Transverse colon (tissue), 4 donors: ENCODE measurements around the gene CBX7. TPM values are rescaled to one million over a fixed set of nuclear protein-coding genes. Genes with fewer than 3 reads are reported as not detected.

ENCODE experiments used
- DNase-seq: peaks from one replicate; pipeline ENCODE4 v3.0.0-alpha.2; 2019
- H3K27ac ChIP-seq, 4 donors: fragments of 200-600 bp; sonication (generic); 2 replicates each; pipeline ENCODE4 v1.5.1; 2016 to 2018; ENCODE audit warnings: inconsistent platforms in 4 of 4
- H3K27me3 ChIP-seq: fragments of 200-600 bp; sonication (generic); 2 replicates; pipeline ENCODE4 v1.5.1; 2017; ENCODE audit warnings: inconsistent platforms
- H3K36me3 ChIP-seq, 4 donors: fragments of 200-600 bp; sonication (generic); 2 replicates each; pipeline ENCODE4 v1.5.1; 2017 to 2019; ENCODE audit warnings: inconsistent platforms in 4 of 4
- H3K4me1 ChIP-seq, 4 donors: fragments of 200-600 bp; sonication (generic); 2 replicates each; pipeline ENCODE4 v1.5.1; 2017 to 2020; ENCODE audit warnings: inconsistent platforms in 4 of 4
- H3K4me3 ChIP-seq, 4 donors: fragments of 200-600 bp; sonication (generic); 1 replicate in 1 of 4; 2 replicates in 3 of 4; pipeline versions ENCODE4 v1.5.1 to v1.6.1; 2017 to 2019; ENCODE audit warnings: inconsistent platforms in 4 of 4
- H3K9me3 ChIP-seq, 2 donors: fragments of 200-600 bp; sonication (generic); 2 replicates each; pipeline ENCODE4 v1.5.1; 2017 to 2019; ENCODE audit warnings: inconsistent platforms in 2 of 2
- EP300 ChIP-seq: sonication (generic); formaldehyde crosslinking; IDR thresholded peaks from one replicate; pipeline ENCODE4 v1.6.1; 2017; ENCODE audit warnings: antibody characterized with exemption, low read depth
- POLR2A ChIP-seq: fragments of 450-650 bp; IDR thresholded peaks from one replicate; pipeline ENCODE4 v1.6.1; 2016; ENCODE audit warnings: antibody characterized with exemption, mild to moderate bottlenecking, moderate library complexity
- POLR2AphosphoS5 ChIP-seq, 3 donors: sonication (generic); formaldehyde crosslinking; IDR thresholded peaks; one replicate each; pipeline ENCODE4 v1.6.1; 2016; ENCODE audit warnings: antibody characterized with exemption in 3 of 3
- WGBS, 2 donors: methylation state at CpG; one replicate each; pipeline ENCODE4 v1.1.5; 2018; ENCODE audit warnings: low coverage in 1 of 2; 5-methylcytosine and 5-hydroxymethylcytosine counted together
- in situ Hi-C, 4 donors: fragments of 200-750 bp; cut with MboI; loops; one replicate each; pipeline versions ENCODE4 v1.15.0 to v1.15.1; 2017; ENCODE audit warnings: low sequenced_read_pairs in 3 of 4, low pct_ligation_motif_present in 1 of 4, low pct_unique_long_range_greater_than_20kb in 1 of 4
- intact Hi-C: fragments of 100-400 bp; cut with DNase I; formaldehyde crosslinking; loops from one replicate; pipeline ENCODE4 v1.15.1; 2023; ENCODE audit warnings: low total_unique reads
- total RNA-seq, 4 donors: library from RNA; depleted of rRNA; stranded (reverse); fragments of >200 nt; gene quantifications; one replicate each; pipeline ENCODE4 v1.1.0, GENCODE V29; 2016
- TF ChIP-seq, protein P1 (sequence below), 5 experiments: fragments of 200-600 bp in 3 of 5; fragments of 450-650 bp in 2 of 5; sonication (generic) in 3 of 5; IDR thresholded peaks; 1 replicate in 2 of 5; 2 replicates in 3 of 5; pipeline ENCODE4 v1.5.1; 2016 to 2017; ENCODE audit warnings: antibody characterized with exemption in 5 of 5, inconsistent platforms in 3 of 5, mild to moderate bottlenecking in 2 of 5, moderate library complexity in 1 of 5

The CBX7 gene
- total RNA-seq, 4 donors from 2014 or later, result 15.3 to 129 (median 58.4) TPM

DNA sequence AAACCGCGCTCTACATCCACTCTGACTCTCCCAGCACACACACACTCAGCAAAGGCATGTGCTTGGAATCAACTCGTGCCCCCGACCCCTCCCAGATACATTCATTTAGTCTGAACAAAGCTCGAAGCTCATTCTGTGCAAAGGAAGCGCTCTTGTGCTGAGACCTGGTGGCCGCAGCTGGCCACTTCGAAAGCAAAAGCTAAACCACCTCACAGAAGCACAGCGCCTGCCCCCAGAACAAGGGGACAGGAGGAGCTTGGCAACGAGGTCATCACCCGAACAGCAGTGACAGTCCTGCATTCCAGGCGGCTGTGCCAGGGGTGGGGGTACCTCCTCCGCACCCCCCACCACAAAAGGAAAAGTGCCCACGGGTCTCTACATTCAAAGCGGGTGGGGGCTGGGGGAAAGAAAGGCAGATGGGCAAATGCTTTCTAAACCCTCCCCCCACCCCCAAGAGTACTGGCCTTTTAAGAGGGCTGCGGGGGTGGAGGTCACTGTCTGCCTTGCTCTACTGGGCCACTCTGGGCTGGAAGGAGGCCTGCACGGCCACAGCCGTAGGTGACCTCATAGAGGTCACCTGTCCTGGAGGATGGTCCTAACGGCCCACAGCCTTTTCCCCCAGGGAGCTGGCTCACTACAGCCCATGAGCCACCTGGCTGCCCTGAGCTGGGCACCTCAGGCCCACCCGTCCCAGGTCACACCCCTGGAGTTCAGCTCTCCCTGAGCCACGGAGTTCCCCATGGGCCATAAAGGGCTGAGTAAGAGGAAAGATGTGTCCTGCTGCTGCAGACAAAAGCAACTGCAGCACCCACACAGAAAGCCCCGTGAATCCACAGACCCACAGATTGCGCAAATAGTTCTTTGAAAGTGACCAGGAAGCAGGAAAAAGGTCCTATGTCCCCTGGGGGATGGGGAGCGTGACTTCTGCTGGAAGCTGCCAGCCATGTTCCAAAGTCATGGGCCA is 21.3 kb downstream of the CBX7 start:
- Histone ChIP-seq H3K4me3 (no peak overlapping the region), H3K27me3 (no peaks in the 10 kb centered on the region), H3K4me1 (peaks cover 9 to 29% (median 20%) of the 10 kb centered on the region in 4 donors), H3K36me3 (no peaks in the 10 kb centered on the region), H3K27ac (peak overlapping the region; percentile 30 to 64 (median 48)), H3K9me3 (no peaks in the 10 kb centered on the region)
- in situ Hi-C loops (no loop called here), intact Hi-C loops (loop anchor here (10.0 kb wide), 1 partner anchor 266 kb away; no protein-coding TSS in a partner anchor)
- WGBS, 2 donors, result 54 to 69% methylated on average over 4 to 22 of the region's 24 CpGs
- TF ChIP-seq POLR2AphosphoS5 (IDR thresholded peaks at IDR 0.05) (no peak), EP300 (no peak), POLR2A (no peak)
- TF ChIP-seq, protein P1, sequence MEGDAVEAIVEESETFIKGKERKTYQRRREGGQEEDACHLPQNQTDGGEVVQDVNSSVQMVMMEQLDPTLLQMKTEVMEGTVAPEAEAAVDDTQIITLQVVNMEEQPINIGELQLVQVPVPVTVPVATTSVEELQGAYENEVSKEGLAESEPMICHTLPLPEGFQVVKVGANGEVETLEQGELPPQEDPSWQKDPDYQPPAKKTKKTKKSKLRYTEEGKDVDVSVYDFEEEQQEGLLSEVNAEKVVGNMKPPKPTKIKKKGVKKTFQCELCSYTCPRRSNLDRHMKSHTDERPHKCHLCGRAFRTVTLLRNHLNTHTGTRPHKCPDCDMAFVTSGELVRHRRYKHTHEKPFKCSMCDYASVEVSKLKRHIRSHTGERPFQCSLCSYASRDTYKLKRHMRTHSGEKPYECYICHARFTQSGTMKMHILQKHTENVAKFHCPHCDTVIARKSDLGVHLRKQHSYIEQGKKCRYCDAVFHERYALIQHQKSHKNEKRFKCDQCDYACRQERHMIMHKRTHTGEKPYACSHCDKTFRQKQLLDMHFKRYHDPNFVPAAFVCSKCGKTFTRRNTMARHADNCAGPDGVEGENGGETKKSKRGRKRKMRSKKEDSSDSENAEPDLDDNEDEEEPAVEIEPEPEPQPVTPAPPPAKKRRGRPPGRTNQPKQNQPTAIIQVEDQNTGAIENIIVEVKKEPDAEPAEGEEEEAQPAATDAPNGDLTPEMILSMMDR (IDR thresholded peaks at IDR 0.05), result no peak
- DNase-seq, result no peak

DNA sequence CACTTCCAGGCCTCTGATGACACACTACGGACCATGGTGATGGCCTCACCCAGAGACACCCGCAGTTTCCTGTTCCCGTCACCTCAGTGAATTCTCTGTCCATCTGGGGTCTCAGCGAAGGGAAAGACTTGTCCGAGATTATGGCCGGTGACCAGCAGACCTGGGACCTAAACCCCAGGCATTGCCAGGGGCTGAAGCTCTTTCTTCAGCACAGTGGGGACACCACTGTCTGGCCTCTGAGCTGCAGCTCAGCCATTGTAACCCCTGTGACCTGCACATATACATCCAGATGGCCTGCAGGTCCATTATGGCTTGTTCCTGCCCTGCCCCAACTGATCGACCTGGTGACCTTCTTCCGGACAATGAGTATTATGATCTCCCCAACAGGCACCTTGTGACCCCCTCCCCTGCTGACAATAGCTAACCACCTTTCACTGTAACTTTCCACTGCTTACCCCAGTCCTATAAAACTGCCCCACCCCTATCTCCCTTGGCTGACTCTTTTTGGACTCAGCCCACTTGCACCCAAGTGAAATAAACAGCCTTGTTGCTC is 22.3 kb downstream of the CBX7 start:
- no peaks in the 10 kb centered on the region for H3K9me3 ChIP-seq
- no peak for DNase-seq
- H3K27me3 ChIP-seq, result no peaks in the 10 kb centered on the region
- TF ChIP-seq, protein P1 (IDR thresholded peaks at IDR 0.05), result no peak
- TF ChIP-seq POLR2AphosphoS5 (IDR thresholded peaks at IDR 0.05), result no peak
- no peak for TF ChIP-seq POLR2A
- in situ Hi-C loops (no loop called here), intact Hi-C loops (loop anchor here (10.0 kb wide), 1 partner anchor 265 kb away; no protein-coding TSS in a partner anchor)
- WGBS, 2 donors, result 87 to 88% methylated on average over 3 to 8 of the region's 8 CpGs
- H3K36me3 ChIP-seq, result no peaks in the 10 kb centered on the region
- peaks cover 9 to 29% (median 20%) of the 10 kb centered on the region in 4 donors for H3K4me1 ChIP-seq
- no peak overlapping the region for H3K4me3 ChIP-seq
- H3K27ac ChIP-seq, result peak overlapping the region in 1 of 4 donors; percentile 64

DNA sequence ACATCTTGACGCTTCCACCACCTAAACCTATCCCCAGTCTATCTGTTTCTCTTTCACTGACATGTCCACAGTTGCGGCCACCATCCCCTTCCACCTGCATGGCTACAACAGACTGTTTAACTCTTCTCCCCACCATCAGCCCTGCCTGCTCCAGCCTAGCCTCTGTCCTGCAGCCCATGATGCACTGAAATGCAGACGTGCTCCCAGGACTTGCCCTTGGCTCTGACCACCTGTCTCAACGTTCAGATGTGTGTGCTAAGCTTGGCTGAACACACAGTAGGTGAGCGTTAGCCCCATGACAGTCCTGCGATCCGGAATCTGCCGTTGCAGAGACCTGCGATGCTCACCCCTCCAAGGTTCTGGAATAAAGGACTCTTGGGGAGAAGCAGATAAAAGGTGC is 22.7 kb downstream of the CBX7 start:
- in situ Hi-C loops, result loop anchor here in 2 of 4 donors (10.0 kb wide), 2 partner anchors 125 to 255 kb away; partner anchors contain the start of gene CBX6 (in 1 of the 2)
- intact Hi-C loops, result loop anchor here (10.0 kb wide), 2 partner anchors 125 to 265 kb away; no protein-coding TSS in a partner anchor
- no peak for DNase-seq
- Histone ChIP-seq H3K27me3 (no peaks in the 10 kb centered on the region), H3K36me3 (no peaks in the 10 kb centered on the region), H3K4me3 (no peak overlapping the region), H3K27ac (no peak overlapping the region), H3K9me3 (no peaks in the 10 kb centered on the region), H3K4me1 (peaks cover 9 to 29% (median 18%) of the 10 kb centered on the region in 4 donors)
- TF ChIP-seq, protein P1 (IDR thresholded peaks at IDR 0.05), result no peak
- TF ChIP-seq POLR2AphosphoS5 (IDR thresholded peaks at IDR 0.05), result no peak
- no peak for TF ChIP-seq POLR2A
- TF ChIP-seq EP300, result no peak
- WGBS, 2 donors, result 93% methylated on average over 7 to 9 of the region's 9 CpGs

DNA sequence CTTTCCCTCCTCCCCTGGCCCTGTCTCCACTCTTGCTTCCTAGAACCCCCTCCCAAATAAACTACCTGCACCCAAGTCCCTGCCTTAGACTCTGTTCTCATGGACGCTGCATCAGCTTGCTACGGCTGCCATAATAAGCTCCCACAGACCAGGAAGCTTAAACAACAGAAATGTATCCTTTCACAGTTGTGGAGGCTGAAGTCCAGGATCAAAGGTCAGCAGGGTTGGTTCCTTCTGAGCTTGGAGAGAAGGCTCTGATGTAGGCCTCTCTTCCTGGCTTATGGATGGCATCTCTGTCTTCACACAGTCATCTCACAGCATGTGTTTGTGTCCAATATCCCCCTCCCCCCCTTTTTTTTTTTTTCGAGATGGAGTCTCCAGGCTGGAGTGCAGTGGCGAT is 23.4 kb downstream of the CBX7 start:
- H3K36me3 ChIP-seq, result no peaks in the 10 kb centered on the region
- intact Hi-C loops, result loop anchor here (10.0 kb wide), 1 partner anchor 124 kb away; no protein-coding TSS in a partner anchor
- H3K27ac ChIP-seq, result peak overlapping the region in 2 of 4 donors; percentile 26 to 62
- peaks cover 9 to 29% (median 18%) of the 10 kb centered on the region in 4 donors for H3K4me1 ChIP-seq
- no peaks in the 10 kb centered on the region for H3K27me3 ChIP-seq
- DNase-seq, result peak; percentile 65
- 68% methylated on average over 4 of the region's 4 CpGs; no CpG with 5 or more reads in 1 of the 2 donors for WGBS, 2 donors
- peak in 2 of 3 donors; percentile 9 to 11 for TF ChIP-seq POLR2AphosphoS5 (IDR thresholded peaks at IDR 0.05)
- TF ChIP-seq POLR2A, result no peak
- in situ Hi-C loops, result loop anchor here in 2 of 4 donors (10.0 kb wide), 2 partner anchors 124 to 254 kb away; partner anchors contain the start of gene CBX6 (in 1 of the 2)
- H3K4me3 ChIP-seq, result no peak overlapping the region
- no peaks in the 10 kb centered on the region for H3K9me3 ChIP-seq
